GM19372 (cell line): ENCODE results near the gene AP2A1.
"Not testable (repeated sequence)": the region's sequence is repeated elsewhere in the genome, so short reads cannot be mapped to it uniquely, and the experiment has no call there.

Experiments used
- ATAC-seq: cut with Tn5 transposase; IDR thresholded peaks from one replicate; pipeline ENCODE4 v1.9.1; 2021; ENCODE audit warnings: mild to moderate bottlenecking, low read depth, moderate library complexity; ENCODE audit not compliant: unreplicated experiment

Gene AP2A1

DNA sequence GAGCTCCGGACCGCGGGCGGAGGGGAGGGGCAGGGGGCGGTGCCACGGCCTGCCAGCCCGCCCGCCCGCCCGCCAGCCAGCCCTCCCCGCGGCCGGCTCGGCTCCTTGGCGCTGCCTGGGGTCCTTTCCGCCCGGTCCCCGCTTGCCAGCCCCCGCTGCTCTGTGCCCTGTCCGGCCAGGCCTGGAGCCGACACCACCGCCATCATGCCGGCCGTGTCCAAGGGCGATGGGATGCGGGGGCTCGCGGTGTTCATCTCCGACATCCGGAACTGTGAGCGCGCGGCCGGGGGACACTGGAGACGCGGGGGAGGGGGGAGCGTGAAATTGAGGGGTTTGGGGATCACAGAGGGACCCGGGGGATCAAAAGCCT is at the start of gene AP2A1:
Gene AP2A1 (plus strand): TSS at position 72 of the 370 bp plus-strand sequence. CDS start 133 bp downstream, at position 205.
- ATAC-seq = no peak

DNA sequence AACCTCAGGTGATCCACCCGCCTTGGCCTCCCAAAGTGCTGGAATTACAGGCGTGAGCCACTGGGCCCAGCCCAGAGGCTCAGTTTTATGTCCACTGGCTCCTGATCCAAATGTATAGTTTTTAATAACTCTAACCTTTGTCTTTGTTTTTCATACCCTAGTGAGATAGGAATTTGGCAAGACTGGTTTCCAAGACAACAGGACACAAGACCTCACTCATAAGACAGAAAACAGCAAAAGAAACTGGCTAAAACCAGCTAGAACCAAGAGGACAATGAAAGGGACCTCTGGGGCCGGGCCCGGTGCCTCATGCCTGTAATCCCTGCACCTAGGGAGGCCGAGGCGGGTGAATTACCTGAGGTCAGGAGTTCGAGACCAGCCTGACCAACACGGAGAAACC is 48.3 kb upstream of the AP2A1 start:
- no peak for ATAC-seq

DNA sequence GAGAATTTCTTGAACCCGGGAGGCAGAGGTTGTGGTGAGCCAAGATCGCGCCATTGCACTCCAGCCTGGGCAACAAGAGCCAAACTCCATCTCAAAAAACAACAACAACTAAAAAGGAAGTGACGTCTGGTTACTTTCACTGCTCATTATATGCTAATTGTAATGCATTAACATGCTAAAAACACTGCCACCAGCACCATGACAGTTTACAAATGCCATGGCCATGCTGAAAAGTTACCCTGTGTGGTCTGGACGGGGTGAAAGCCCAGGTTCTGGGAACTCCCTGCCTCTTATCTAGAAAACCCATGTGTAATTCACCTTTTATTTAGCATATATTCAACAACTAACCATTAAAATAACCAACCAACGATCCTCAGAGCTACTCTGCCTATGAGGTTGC is 47.8 kb upstream of the AP2A1 start:
- no peak for ATAC-seq

DNA sequence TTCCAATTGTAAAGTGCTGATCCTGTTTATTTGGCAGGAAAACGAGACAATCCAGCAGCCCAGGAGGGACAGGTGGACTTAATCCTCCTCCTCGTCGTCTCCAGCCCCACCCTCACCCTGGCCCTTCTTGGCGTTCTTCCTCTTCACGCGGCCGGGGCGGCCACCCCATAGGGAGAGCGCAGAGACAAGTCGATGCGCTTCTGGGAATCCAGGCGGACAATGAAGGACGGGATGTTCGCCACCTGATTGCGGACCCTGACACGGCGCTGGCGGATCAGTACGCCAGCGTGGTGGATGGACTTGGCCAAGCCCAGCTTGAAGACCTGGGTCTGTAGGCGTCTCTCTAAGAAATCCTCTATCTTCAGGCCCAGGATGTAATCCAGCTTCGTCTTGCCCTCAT is 47.4 kb upstream of the AP2A1 start:
- ATAC-seq = not testable (repeated sequence)

DNA sequence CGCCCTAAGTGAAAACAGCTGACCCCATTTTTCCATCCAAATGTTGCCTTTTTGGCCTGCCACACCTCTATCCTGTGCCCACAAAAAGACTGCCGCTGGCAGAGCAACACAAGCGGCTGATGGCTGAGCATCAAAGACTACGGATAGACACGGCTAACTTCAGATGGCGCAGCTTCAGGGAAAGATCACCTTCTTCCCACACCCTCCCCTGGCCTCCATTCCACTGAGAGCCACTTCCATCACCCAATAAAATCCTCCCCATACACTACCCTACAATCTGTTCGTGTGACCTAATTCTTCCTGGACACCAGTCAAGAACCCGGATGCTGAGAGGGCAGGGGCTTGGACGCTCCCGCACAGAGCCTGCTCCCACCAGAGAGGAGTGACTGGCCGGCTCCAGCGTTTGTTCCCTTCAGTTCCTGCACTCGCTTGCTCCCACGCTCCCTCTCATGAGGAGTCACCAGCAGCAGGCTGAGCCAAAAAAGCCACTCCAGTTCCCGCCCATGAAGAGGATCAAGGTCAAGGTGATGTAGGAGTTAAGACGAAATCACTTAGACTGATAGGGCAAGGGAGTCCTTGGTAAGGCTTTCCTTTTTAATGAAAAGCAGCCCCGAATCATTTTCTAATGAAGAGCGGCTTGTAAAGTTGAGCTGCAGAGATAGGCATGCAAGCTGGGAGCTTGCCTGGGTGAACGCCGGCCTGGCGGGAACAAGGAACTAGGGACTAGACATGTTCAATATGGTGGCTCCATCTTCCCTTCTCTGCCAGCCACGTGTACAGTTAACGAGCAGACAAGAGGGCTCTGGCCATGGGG is 39.4 kb upstream of the AP2A1 start:
- ATAC-seq = no peak

DNA sequence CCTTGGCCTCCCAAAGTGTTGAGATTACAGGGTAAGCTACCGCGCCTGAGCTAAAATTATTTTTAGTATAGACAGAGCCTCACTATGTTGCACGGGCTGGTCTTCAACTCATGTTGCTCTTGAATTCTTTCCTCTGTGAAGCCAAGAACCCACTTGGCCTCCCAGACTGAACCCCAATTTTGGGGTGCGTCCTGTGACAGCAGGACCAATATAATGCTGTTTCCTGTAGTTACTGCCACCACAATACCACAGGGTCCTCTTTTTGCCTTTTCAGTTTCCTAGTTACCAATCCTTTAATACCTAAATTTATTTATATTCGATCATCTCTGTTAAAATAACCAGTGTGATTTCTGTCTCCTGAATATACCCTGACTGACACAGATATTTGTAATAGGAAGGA is 36.6 kb upstream of the AP2A1 start:
- ATAC-seq = no peak

DNA sequence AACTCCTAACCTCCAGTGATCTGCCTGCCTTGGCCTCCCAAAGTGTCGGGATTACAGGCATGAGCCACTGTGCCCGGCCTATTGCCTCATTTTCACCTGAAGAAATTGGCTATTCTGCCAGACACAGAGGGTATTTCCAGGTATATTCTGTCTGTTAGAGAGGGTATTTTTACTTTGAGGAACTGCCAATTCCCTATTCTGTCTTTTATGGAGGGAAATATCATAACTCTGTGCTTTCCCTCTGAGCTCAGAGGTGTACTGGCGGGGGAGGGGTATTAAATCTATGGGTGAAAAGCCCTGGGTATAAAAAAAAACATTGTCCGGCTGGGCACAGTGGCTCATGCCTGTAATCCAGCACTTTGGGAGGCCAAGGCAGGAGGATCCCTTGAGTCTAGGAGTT is 28.5 kb upstream of the AP2A1 start:
- ATAC-seq = no peak

DNA sequence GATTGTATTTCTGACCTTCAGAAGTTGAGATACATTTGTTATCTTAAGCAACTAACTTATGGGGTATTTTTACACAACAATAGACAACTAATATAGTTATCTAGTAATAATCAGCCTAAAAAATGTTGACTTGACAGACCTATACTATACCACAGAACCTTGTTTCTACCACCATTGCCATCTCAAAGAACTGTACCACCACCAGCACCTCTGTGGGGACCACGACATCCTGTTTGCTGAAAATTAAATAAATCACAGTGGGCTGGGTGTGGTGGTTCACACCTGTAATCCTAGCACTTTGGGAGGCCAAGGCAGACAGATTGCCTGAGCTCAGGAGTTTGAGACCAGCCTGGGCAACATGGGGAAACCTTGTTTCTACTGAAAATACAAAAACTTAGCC is 27.7 kb upstream of the AP2A1 start:
- ATAC-seq = no peak

DNA sequence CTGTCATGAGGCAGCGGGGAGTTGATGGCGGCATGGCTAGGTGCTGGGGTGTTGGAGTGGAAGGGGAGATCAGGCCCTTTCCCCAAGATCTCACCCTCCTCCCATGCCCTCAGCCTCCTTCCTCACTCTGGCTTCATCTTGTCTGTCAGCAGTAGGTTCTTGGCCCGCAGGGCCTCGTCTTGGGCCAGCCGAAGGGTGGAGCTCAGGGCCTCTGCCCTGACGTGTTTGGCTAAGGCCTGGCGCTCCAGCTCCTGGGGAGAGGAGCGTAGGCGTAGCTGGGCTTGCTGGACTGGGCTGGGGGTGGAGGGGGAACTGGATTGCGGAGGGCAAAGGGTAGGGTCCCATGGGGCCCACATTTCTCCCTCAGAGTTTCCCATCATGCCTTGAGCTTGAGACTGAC is 26.9 kb upstream of the AP2A1 start:
- no peak for ATAC-seq

DNA sequence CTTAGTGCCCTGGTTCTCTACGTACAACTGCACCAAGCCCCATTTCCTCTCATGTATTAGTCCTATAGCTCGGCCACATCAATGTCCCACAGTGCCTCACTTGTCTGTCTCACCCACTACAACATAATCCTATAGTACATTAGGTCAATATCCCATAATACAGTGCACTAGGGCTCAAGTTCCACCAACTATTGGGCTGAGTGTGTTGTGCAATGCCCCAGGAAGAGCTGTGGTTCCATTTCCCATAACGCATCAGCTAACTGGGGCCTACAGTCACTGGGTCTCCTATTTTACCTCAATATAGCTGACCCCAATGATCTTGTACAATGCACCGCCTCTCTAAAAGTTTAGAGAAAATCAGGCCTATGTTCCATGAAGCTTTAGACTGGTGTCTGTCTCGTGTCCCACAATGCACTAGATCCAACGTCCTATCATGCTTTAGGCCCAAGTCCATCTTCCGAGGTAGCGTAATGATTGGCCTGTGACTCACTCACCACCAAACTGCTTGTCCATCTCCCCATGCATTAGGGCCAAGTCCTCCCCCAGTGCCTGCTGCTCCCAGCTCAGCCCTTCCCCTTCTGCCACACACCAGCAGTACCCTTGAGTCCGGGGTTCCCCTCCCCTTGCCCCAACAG is 25.5 kb upstream of the AP2A1 start:
- ATAC-seq = no peak

DNA sequence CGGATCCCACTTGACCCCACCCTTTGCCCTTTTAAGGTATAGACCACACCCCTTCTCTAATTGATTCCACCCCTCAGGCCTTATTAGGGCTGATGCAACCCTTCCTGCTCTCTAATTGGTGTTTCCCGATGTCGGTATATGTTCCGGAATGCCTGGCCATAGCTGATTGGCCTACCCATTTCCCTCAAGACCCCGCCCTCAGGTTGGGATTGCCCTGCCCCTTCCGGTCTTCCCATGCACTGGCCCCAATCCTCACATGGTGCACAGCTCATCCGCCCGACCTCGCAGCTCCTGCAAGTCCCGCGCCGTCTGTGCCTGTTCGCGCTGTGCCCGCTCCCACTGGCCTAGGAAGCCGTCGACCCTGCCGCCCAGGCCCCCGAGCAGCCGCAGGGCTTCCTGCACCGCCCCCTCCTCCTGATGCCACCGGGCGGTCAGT is 21.8 kb upstream of the AP2A1 start:
- ATAC-seq = no peak

DNA sequence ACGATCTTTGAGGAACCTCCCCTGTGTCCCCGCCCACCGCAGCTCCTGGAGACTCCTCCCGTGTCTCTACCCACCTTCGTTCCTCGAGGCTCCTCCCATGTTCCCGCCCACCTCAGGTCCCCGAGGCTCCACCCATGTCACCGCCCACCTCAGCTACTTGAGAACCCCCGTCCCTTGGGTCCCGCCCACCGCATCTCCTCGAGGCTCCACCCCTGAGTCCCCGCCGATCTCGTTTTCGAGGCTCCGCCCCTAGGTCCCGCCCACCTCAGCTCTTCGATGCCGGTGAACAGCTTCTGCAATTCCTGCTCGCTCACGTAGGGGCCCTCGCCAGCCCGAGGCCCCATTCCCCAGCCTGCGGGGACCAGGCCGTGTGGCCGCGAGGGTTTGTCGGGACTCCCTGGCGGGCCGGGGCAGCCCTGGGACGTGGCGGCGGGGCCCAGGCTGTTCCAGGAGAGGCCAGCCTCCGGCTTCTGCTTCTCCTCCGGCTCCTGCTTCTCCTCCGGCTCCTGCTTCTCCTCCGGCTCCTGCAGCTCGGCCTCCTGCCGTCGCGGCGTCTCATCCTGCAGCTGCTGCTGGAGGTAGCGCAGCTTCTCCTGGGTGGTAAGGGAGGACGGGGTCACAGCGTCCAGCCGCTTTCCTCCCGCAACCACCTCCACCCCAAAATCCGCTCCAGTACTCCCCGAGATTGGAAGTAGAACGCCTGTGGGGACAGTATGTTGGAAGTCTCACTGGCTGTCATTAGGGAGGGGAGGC is 20.4 kb upstream of the AP2A1 start:
- ATAC-seq = no peak

DNA sequence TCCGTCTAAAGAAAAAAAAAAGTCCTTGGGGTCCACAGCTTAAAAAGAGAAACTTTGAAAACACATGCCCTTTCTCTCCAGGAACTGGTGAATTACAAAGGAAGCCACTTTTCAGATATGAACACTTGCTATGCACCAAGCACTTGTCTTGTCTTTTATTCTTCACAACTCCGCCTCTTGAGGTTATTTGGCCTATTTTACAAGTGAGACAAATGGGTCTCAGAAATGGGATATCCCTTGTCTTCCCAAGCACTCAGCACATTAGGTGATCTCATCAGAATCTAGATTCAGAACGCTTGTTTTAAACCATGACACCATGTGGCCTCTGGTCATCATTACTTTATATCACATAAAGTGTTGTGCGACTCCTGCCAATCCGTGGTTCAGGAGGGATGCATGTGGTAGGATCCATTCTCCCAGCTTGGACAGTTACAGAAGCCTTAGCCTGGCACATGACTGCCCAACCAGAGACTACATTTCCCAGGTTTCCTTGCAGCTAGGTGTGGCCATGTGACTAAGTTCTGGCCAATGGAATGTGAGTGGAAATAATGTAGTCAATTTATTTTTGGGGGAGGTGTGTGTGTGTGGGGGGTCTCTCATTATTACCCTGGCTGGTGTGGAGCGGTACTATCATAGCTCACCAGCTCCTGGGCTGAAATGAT is 17.6 kb upstream of the AP2A1 start:
- no peak for ATAC-seq

DNA sequence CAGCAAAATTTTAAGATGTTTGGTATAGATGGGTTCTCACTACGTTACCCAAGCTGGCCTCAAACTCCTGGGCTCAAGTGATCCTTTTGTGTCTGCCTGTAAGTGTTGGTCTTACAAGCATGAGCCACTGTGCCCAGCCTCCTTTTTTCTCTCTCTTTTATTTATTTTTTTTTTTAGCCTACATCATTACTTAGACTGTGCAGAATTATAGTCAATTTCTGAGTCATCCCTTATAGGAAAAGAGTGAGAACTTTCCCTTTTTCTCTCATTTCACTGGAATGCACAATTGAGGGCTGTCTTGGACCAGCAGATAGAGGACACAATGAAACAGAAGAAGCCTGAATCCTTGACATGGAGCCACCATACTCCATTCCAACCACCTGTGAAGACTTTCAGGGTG is 17.0 kb upstream of the AP2A1 start:
- no peak for ATAC-seq

DNA sequence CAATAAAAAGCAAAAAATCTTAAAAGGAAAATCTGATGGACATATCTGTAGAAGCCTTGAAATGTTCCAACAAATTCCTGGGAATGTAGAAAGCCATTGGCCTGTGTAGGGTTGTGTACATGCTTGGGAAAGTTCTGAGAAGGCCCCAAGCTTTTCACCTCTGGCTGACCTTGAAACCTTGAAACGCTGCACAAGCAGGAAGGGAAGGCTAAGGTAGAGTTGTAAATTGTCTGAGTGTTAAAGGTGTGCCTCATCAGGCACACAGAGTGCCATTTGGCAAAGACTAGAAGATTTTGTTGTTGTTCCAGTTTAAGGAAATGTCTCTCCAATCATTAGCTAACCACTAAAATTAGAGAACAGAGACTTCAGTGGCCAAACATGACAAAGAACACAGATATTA is 14.1 kb upstream of the AP2A1 start:
- ATAC-seq = no peak

DNA sequence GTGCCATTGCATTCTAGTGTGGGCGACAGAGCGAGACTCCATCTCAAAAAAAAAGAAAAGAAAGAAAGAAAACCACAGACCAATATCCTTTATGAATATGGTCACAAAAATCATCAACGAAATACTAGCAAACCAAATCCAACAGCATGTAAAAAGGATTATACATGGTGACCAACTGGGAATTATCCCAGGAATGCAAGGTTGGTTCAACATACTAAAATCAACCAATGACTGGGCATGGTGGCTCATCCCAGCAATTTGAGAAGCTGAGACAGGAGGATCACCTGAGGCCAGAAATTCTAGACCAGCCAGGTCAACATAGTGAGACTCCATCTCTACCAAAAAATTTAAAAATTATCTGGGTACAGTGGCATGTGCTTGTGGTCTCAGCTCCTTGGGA is 10.8 kb upstream of the AP2A1 start:
- ATAC-seq = no peak

DNA sequence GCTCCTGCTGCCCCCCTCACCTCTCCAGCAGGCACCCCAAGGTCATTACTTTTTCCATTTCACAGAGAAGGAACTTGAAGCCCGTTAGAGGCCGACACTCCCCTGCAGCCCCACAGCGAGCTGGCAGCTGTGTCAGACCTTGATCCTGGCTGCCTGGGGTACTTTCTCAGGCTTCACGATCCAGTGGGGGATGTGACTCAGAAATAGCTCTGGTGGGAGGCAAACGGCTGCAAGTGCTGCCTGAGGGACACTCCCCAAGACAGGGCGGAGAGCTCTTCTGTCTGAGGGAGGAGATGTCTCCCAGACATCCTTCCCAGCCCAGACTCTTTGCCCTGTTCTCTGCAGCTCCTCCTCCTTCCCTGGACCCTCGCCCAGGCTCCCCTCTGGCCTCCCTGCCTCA is 8.5 kb upstream of the AP2A1 start:
- ATAC-seq = no peak

DNA sequence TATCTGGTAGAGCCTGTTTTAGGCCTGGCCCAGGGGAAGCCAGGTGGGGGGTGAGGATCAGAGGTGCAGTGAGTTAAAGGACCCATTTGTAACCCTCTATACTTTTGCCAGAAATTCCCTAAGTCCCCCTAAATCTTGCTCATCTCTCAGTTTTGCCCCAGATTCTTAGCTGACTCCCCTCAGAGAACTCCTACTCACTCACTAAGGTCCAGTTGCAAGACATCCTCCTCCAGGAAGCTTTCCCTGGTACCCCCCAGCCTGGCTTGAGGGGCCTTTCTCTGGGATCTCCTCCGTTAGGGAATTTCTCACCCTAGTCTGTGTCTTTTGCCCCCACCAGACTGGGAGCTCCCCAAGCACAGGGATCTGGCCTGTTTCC is 5.6 kb upstream of the AP2A1 start:
- ATAC-seq = no peak

DNA sequence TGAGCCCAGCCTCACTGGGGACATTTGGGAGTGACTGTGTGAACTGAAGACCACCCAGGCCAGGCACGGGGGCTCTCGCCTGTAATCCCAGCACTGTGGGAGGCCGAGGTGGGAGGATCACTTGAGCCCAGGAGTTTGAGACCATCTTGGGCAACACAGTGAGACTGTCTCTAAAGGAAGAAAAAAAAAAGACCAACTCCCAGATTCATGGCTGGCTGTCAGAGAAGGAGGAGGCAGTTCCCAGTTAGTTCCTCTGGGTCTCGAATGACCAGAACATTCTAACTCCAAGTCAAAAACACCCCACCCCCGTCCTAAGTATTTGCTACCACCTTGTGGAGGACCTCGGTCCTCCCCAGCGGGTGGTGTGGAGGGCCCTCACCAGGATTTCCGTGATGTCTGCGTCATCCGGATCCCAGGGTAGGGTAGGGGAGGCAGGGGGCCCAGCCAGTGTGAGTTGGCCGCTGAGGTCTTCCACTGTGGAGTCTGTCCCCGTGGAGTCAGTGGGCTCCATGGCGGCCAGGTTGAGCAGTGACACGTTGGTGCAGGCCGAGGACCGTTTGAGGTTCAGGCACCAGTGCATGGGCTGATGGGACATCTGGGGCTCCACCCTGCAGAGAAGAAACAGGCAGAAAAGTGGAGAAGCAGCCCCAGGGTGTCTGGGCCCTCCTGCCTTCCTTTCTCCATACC is 5.0 kb upstream of the AP2A1 start:
- ATAC-seq = no peak

DNA sequence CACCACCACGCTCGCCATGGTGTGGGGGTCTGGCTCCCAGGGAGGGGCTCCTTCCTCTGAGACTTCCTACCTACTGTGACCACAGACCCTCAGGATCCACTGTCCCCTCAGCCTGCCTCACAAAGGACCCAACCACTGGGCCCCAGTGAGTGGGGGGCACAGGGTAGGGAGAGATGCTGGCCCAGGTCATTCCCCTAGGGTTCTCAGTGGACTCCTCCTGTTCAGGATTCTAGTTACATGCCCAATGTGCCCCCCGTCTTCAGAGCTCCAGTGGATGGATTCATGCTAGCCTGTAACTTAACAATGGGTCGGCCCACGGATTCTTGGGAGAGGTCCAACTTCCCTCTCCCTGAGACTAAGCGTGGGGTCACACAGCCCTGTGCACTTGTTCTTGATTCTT is 3.6 kb upstream of the AP2A1 start, which contains the start of gene TSKS:
Gene TSKS (minus strand): TSS at position 77 of the 400 bp plus-strand sequence. CDS start 59 bp downstream, at position 18.
- no peak for ATAC-seq
